ENCODE measurements around the gene ALPG. TPM values are rescaled to one million over a fixed set of nuclear protein-coding genes. Genes with fewer than 3 reads are reported as not detected.

ALPG gene
- total and polyA plus RNA-seq, 10 of the 15 experiments (the other 5 are each of a cell fraction or from before 2014, with no cell fraction given): not detected

GRCh38 chr2:232367591-232368233, 38.9 kb upstream of the ALPG start:
- no peaks in the 10 kb centered on the region for H3K79me2 ChIP-seq (ENCODE audit: control insufficient read depth, insufficient read depth, low read length)
- H3K36me3 ChIP-seq (ENCODE audit: control insufficient read depth in 2 of 2, insufficient read depth in 2 of 2, low read length in 1 of 2): no peaks in the 10 kb centered on the region
- in situ Hi-C loops (cut with MboI) (no loop called here), intact Hi-C loops (cut with micrococcal nuclease; ENCODE audit: unreplicated experiment) (no loop called here)
- CTCF ChIA-PET: interaction anchor here (1.3 to 1.5 kb wide), 2 partner anchors 69 to 105 kb away, joined by 3 to 7 read pairs; no protein-coding TSS in a partner anchor
- H2AFZ ChIP-seq (ENCODE audit: control insufficient read depth, low read depth, low read length): no peak overlapping the region
- H3K9ac ChIP-seq (ENCODE audit: control insufficient read depth, insufficient read depth, low read length): no peak overlapping the region
- POLR2A ChIA-PET: no interaction called here
- TF ChIP-seq RAD21 (IDR thresholded peaks at IDR 0.05; ENCODE audit: insufficient read depth, low read depth, low read length) (0 out of 2 replicates have a peak, but pooled peaks have one; percentile 7), ZBTB40 (IDR thresholded peaks at IDR 0.05; ENCODE audit: borderline replicate concordance) (no peak), SMC3 (IDR thresholded peaks at IDR 0.05; ENCODE audit: borderline replicate concordance, low read length) (peak; percentile 4; the same call in 1 of the 2 replicates), RAD51 (IDR thresholded peaks at IDR 0.05) (no peak), TAF1 (IDR thresholded peaks at IDR 0.05; ENCODE audit: borderline replicate concordance, low read depth, low read length) (no peak), CTCF (IDR thresholded peaks at IDR 0.05 in 2 of 3, conservative IDR thresholded peaks at IDR 0.05 in 1 of 3; ENCODE audit: control insufficient read depth in 2 of 3, extremely low read depth in 1 of 3, insufficient read depth in 1 of 3, low read depth in 3 of 3, low read length in 3 of 3) (peak in 1 of 3 experiments; percentile 14; a peak in 1 of 6 replicates), E4F1 (IDR thresholded peaks at IDR 0.05; ENCODE audit: borderline replicate concordance, partially characterized antibody) (no peak), PRDM15 (CRISPR knock-in tag; IDR thresholded peaks at IDR 0.05) (no peak)
- H3K9me3 ChIP-seq (replicated peaks; ENCODE audit: control insufficient read depth, insufficient read depth, low read length): no peaks in the 10 kb centered on the region; the same call in 2 of the 3 replicates
- SMC1A ChIA-PET (ENCODE audit: uncharacterized antibody, unreplicated experiment): no interaction called here
- peaks cover 9% of the 10 kb centered on the region for H3K4me1 ChIP-seq (ENCODE audit: control insufficient read depth, insufficient read depth, low read length)
- no peak for FAIRE-seq
- no peaks in the 10 kb centered on the region for H3K27me3 ChIP-seq (replicated peaks in 1 of 2; ENCODE audit: control insufficient read depth in 2 of 2, insufficient read depth in 2 of 2, low read length in 1 of 2)
- ATAC-seq: peak; percentile 33; the same call in 2 of the 3 replicates
- 47% methylated on average over 13 of the region's 13 CpGs for WGBS (ENCODE audit: insufficient coverage, insufficient replicate concordance, low lambda C conversion rate, missing lambda C conversion rate)
- H3K4me3 ChIP-seq: no peak overlapping the region
- RAD21 ChIA-PET (ENCODE audit: unreplicated experiment): no interaction called here
- no peak overlapping the region for H3K27ac ChIP-seq (ENCODE audit: control insufficient read depth, insufficient read depth)
- no peaks in the 10 kb centered on the region for H4K20me1 ChIP-seq (ENCODE audit: control insufficient read depth, insufficient read depth)
- no peak overlapping the region for H3K4me2 ChIP-seq (ENCODE audit: control insufficient read depth, insufficient read depth)
- no peak for DNase-seq (ENCODE audit: low read depth, low spot score)
- BruUV-seq (replicated peaks): no TSS peak

All from GM12878 (cell line).